Measurements from ENCODE around the gene PTPRD. TPM values are rescaled to one million over a fixed set of nuclear protein-coding genes. Genes with fewer than 3 reads are reported as not detected.

The PTPRD gene
- total and polyA plus RNA-seq, 2 of the 4 experiments (the other 2 are of a cell fraction), result 0.07 to 0.18 TPM

GRCh38 chr9:8436786-8437185, 2176.0 kb downstream of the PTPRD start:
- Histone ChIP-seq H2AK5ac (ENCODE audit: low read depth, low read length) (no peak overlapping the region), H2BK5ac (ENCODE audit: low read depth, low read length, poor library complexity, severe bottlenecking) (no peak overlapping the region), H3K9me3 (ENCODE audit: control insufficient read depth, insufficient read depth, low read length) (no peaks in the 10 kb centered on the region), H3K23ac (ENCODE audit: low read depth, low read length) (no peak overlapping the region), H3K27me3 (ENCODE audit: control insufficient read depth, insufficient read depth, low read length) (no peaks in the 10 kb centered on the region), H4K5ac (ENCODE audit: low read depth, low read length) (no peak overlapping the region), H3K4me1 (ENCODE audit: control insufficient read depth, insufficient read depth, low read length) (no peaks in the 10 kb centered on the region), H4K91ac (ENCODE audit: insufficient read depth, low read depth, low read length) (no peak overlapping the region), H4K20me1 (ENCODE audit: insufficient read depth, low read length) (no peaks in the 10 kb centered on the region), H3K18ac (ENCODE audit: low read depth, low read length) (no peak overlapping the region), H3K56ac (ENCODE audit: extremely low read depth, insufficient read depth, low read length) (no peak overlapping the region), H2BK120ac (ENCODE audit: low read depth, low read length) (no peak overlapping the region), H3K79me1 (ENCODE audit: low read depth in 1 of 2, low read length in 2 of 2) (no peaks in the 10 kb centered on the region), H4K8ac (ENCODE audit: low read depth in 2 of 2, low read length in 2 of 2) (no peak overlapping the region), H3K14ac (replicated peaks; ENCODE audit: low read depth, low read length) (no peak overlapping the region), H2AFZ (replicated peaks; ENCODE audit: low read length, poor library complexity) (no peak overlapping the region), H3K36me3 (ENCODE audit: control insufficient read depth, insufficient read depth, low read length) (no peaks in the 10 kb centered on the region), H3K9ac (ENCODE audit: low read depth, low read length) (no peak overlapping the region), H3K4me3 (ENCODE audit: insufficient read depth, low read depth, low read length) (no peak overlapping the region), H2BK20ac (ENCODE audit: low read depth, low read length) (no peak overlapping the region), H3K9me1 (ENCODE audit: insufficient read depth, low read length) (no peaks in the 10 kb centered on the region), H2BK15ac (ENCODE audit: low read depth, low read length) (no peak overlapping the region), H3K27ac (ENCODE audit: insufficient read depth, low read length) (no peak overlapping the region), H3K4ac (ENCODE audit: low read depth, low read length) (no peak overlapping the region), H3K4me2 (ENCODE audit: low read depth, low read length) (no peak overlapping the region), H2AK9ac (replicated peaks; ENCODE audit: low read depth, low read length, poor library complexity) (no peak overlapping the region)
- ATAC-seq (ENCODE audit: low read depth), result no peak
- DNase-seq, result no peak
- TF ChIP-seq CHD1 (IDR thresholded peaks at IDR 0.05; ENCODE audit: low read depth, low read length) (no peak), ELK1 (IDR thresholded peaks at IDR 0.05; ENCODE audit: borderline replicate concordance, low read depth, low read length) (no peak), USF2 (IDR thresholded peaks at IDR 0.05; ENCODE audit: low read depth, low read length) (no peak), CEBPB (IDR thresholded peaks at IDR 0.05; ENCODE audit: low read depth, low read length) (no peak), BHLHE40 (IDR thresholded peaks at IDR 0.05; ENCODE audit: low read depth, low read length) (no peak), SMC3 (IDR thresholded peaks at IDR 0.05; ENCODE audit: low read depth, low read length) (no peak), POLR2A (IDR thresholded peaks at IDR 0.05; ENCODE audit: low read depth, low read length) (no peak), MAFK (IDR thresholded peaks at IDR 0.05; ENCODE audit: low read depth, low read length) (no peak), RFX5 (IDR thresholded peaks at IDR 0.05; ENCODE audit: low read depth, low read length) (no peak)
- intact Hi-C loops (cut with micrococcal nuclease), result no loop called here
- no CpG with 5 or more reads among the region's 1 CpG for WGBS, 2 experiments (ENCODE audit: extremely low coverage in 2 of 2, insufficient read length in 1 of 2)
- ChIA-PET POLR2A (ENCODE audit: unreplicated experiment) (no interaction called here), CTCF (no interaction called here)
- BruUV-seq (replicated peaks), result no TSS peak
- in situ Hi-C loops (cut with MboI; ENCODE audit: low sequenced_read_pairs), result no loop called here
- dilution Hi-C loops (cut with HindIII; ENCODE audit: low sequenced_read_pairs, unreplicated experiment), result no loop called here
